Superior temporal gyrus (tissue), 1 donor: ENCODE data around the gene STOML3.

Source experiments
- DNase-seq: peaks from one replicate; pipeline ENCODE4 v3.0.0-alpha.2; 2016; ENCODE audit errors: extremely low spot score

The STOML3 gene

DNA sequence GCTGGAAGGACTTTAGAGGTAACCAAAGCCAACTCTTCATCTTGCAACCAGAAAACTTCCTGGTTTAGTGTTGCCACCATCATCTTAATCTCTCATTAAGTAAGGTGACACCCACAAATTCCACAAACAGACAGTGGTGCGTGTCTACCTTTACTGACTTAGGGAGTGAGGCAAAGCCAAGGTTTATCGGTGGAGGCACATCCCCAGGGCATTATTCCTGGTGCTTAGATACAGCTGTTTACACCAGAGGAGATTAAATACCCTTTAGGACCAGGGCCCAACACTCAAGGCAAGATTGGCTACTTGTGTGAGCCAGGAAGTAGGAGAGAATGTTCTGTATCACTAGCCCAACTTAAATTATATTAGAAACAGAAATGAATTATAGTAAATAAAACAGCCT, 9.5 kb downstream of the STOML3 start:
- DNase-seq, result no peak

DNA sequence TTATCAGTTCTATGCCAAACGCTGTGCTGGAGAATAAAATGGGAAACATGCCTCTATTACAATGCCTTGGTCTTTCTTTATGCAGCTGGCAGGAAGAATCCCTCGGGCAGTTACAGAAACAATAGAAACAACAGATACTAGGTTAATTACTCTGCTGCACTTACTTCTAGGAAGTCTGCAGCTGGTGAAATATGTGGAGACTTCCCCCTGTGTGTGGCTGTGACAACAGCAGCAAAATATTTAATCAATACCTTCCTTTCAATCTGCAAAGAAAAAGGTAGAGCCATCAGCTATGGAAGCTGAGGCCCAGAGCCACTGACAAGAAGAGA, 9.9 kb downstream of the STOML3 start:
- no peak for DNase-seq

GRCh38 chr13:38979891-38980749, 10.5 kb downstream of the STOML3 start:
- peak; percentile 51 for DNase-seq

- DNase-seq, result peak; percentile 34
These were observed 20.1 kb downstream of the STOML3 start for GRCh38 chr13:38970380-38971051.

DNA sequence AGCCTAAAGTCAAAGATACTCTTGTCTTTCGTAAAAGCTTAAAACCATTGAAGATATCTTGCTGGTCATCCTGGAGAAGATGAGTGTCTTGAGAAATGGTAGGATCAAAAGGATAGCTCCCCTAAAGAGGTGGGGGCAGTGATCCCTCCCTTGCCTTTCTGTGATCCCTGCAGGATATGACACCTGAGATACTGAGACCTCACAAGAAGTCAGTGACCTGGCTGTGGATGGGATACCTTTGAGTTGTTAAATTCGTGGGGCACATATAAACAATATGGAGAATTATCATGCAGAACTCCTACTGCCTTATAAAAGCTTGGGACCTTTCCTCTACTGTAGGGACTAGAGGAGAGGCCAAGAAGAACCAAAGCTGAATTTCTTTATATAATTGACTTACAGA, 21.4 kb downstream of the STOML3 start:
- no peak for DNase-seq

DNA sequence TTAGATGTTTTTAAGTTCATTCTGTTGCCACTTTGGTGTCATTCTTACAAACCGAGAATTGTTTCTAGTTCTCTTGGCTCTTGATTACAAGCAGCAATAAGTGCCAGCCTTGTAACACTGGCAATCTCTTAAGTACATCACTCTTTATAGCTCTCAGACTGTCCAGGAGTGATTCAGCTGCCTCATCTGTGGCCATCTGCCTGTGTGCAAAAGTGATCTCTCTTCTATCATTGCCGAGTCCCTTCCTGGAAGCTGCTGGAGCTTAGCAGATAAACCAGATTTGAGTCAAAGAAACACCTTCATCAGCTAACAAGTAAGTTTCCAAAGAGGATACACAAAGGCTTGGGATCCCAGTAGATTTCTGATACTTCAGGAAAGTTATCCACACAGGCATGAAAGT, 23.2 kb downstream of the STOML3 start:
- DNase-seq, result peak; percentile 47

DNA sequence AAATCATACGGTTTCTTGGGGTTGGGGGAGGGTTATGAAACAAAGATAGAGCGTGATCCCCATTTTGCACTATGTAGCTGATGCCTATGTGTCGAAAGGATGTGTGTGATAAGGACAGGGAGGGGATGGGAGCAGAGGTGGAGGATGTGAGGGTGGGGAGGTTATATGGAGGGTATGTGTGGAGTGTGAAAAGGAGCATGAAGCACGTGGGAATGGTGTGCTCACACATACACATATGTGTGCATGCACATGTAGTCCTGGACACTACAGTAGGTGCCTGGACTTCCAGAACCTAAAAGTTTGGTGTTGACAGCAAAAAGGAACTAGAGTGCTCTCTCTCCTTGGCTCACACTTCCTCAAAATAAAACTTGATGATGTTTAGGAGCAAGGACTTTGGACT, 25.4 kb downstream of the STOML3 start:
- no peak for DNase-seq

DNA sequence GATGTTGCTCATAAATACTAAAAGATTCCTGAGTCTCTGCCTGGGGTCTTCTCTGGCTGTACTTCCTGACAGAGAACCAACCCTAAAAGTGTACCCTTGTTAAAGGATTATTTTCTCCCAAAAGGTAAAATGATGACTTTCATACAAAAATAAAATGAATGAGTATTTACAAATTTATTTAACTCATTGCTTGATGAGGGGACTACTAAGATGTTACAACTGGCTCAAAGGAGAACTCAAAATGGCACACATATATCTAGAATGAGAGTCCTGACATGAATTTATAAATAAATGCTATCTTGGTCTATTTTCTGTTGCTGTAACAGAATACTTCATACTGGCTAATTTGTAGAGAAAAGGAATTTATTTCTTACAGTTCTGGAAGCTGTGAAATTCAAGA, 30.5 kb downstream of the STOML3 start:
- DNase-seq, result no peak

DNA sequence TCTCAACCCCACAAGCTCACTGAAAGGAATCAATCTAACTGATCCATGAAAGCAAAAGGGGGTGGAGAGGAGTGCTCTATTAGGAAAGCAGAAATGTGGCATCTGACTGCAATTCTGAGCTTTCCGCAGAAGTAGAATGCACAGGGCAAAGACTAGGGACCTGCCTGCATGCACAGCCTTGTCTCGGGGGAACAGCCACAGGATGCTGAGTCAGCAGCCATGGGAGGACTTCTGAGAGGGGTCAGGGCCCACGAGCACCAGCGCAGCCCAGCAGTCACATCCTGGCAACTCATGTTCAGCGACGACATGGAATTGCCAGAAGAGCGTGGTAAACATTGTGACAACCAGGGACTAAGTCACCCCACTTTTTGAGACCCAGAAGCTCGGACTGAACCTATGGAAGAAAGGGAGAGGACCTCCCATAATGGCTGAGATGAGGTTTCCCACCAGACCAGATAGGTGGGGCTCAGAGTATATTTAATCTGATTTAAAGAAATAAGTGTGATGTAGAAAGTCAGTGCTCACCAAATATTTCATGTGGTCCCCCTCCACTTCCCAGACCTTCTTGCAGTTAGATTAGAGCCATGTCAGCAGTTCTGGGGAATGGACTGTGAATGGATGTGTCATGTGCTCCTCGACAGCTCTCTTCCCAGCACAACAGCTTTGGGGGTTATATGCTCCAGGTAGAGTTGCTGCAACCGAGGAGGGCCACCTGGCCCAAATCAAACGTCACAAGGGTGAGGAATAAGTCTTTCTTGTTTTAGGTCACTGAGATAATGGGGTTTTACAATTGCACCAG, 32.6 kb downstream of the STOML3 start:
- no peak for DNase-seq

- DNase-seq, result no peak
These were observed 35.8 kb downstream of the STOML3 start for GRCh38 chr13:38954844-38955243.

- no peak for DNase-seq
These were observed 36.3 kb downstream of the STOML3 start for GRCh38 chr13:38954291-38954690.

- DNase-seq, result no peak
These were observed 37.8 kb downstream of the STOML3 start for GRCh38 chr13:38952827-38953226.

- no peak for DNase-seq
These were observed 38.9 kb downstream of the STOML3 start for GRCh38 chr13:38951525-38952313.

GRCh38 chr13:38950987-38951386, 39.6 kb downstream of the STOML3 start:
- DNase-seq, result no peak

DNA sequence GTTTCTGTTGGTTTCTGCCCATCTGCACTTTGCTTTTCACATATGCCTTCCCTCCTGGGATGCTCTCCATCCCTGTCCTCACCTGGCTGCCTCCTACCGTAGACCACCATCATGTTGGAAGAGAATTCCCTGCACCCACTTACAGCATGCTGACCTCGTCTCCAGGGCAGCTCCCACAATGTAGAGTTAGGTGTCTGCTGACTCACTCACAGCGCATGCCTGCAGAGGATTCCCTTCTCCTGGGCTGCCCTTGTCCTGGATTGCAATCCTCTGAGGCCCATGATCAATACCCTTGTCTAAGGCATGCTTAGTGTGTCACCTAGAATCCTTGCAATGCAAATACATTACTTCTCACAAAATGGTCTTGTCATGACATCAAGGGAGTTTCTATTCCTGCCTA, 43.6 kb downstream of the STOML3 start:
- DNase-seq, result no peak

DNA sequence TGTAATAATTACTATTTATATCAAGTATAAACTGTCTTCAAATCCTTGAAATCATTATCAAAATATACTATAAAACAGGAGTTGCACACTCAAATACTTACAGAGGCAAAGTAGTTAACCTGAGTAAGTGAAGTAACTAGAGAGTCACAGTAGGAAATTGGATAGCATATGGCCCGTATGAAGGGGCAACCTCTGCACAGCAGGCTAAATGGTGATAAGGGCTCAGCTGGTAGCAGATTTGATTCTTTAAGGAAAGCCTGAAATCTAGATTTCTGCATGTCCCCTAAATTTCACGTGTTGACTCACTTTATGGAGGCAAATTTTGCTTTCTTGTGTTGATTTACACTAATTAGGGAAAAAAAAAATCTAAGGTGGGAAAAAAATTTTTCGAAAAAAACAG, 46.4 kb downstream of the STOML3 start:
- no peak for DNase-seq

DNA sequence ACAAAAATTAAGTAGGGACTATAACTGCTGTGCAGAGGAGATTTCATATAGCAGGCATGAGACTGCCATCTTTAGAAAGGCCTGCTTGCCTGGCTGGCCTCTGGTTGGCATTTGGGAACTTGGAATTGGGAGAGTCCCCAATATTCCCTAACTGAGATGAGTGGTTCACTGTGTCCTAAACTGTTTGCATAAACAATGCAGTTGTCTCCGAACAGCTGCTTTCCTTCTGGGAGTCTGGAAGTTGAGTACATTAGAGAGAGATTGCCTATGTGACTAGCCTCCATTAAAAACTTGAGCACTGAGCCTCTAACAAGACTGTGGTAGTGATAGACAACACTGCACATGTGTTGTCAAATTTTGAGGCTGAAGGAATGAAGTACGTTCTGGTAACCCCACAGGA, 47.4 kb downstream of the STOML3 start:
- no peak for DNase-seq

DNA sequence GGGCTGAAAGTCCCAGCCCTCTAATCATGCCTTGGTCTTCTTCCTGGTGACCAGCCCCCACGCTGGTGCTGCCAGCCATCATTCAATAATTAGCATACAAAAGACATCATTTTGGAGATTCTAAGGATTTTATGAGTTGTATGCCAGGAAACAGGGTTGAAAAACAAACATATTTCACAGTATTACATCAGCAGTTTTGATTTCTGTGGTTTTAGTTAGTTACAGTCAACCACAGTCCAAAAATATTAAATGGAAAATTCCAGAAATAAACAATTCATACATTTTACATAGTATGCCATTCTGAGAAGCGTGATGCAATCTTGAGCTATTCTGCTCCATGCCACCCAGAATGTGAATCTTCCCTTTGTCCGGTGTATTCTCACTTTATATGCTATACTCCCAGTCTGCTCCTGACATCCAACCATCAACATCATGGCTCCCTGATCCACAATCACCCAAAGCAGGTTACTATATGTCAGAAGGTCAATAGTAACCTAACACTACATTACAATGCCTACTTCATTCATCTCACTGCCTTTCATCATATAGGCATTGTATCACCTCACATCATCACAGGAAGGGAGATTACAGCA, 49.2 kb downstream of the STOML3 start:
- DNase-seq, result no peak

DNA sequence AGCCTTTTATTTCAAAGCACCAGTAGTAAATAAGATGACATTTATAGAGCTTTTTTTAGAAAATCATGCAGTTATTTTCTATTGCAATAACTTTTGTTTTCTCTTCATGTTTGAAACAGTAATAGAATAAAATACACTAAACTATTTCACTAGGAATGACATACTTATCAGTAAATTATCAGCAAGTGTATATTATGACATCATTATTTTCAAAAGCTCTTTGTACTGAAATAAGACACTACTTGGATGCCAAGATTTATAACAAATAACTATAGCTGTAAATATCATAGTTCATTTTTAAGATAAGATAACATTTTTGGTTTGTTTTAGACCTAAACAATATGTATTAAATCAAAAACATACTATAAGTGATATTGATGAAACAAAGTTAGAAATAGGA, 56.8 kb downstream of the STOML3 start:
- DNase-seq, result no peak

- no peak for DNase-seq
These were observed 68.5 kb downstream of the STOML3 start for GRCh38 chr13:38922170-38922569.

- no peak for DNase-seq
These were observed 69.5 kb downstream of the STOML3 start for GRCh38 chr13:38921081-38921480.
